K562 (cell line): ENCODE measurements around the gene POLE2. TPM values are rescaled to one million over a fixed set of nuclear protein-coding genes. Genes with fewer than 3 reads are reported as not detected.
"Not testable (repeated sequence)": the region's sequence is repeated elsewhere in the genome, so short reads cannot be mapped to it uniquely, and the experiment has no call there.

Experiments
- ATAC-seq: fragments of 200-7000 bp; cut with Tn5 transposase; 3 replicates; pipeline ENCODE4 v1.9.1; 2020; ENCODE audit warnings: moderate library complexity
- BruUV-seq: library from RNA; stranded (reverse); fragments of 400-500 nt; replicated peaks from 2 replicates; lab custom pipeline; 2021; lab: Mats Ljungman, UMichigan
- CTCF ChIA-PET: fragments of 300-600 bp; formaldehyde crosslinking; extraction: SDS; loops from one replicate; lab custom pipeline; 2021; ENCODE audit warnings: low intra/inter-chr PET ratio; lab: Yijun Ruan, JAX
- POLR2A ChIA-PET: fragments of 300-600, 350-650 bp; sonication (Branson Sonifier 250); formaldehyde crosslinking; extraction: SDS; loops from one replicate; lab custom pipeline; 2021; ENCODE audit warnings: antibody characterized with exemption, inconsistent platforms; lab: Yijun Ruan, JAX
- DNase-seq, 4 experiments: peaks; one replicate each; pipeline versions ENCODE4 v3.0.0 to v3.0.0-alpha.2; 2011 to 2018; ENCODE audit warnings: low spot score in 3 of 4, mixed read lengths in 3 of 4; ENCODE audit errors: extremely low read depth in 1 of 4
- FAIRE-seq: peaks from 2 replicates; lab custom pipeline; 2011; peaks lifted over from hg19 to GRCh38; lab: Jason Lieb, UNC
- H2AFZ ChIP-seq: 2 replicates; pipeline ENCODE4 v1.6.0; 2011; ENCODE audit warnings: low read depth, low read length, control low read depth, inconsistent platforms
- H3K27ac ChIP-seq: fragments of 200-600 bp; 3 replicates; pipeline ENCODE4 v1.8.0; 2011; ENCODE audit warnings: low read depth, mild to moderate bottlenecking, control low read depth, inconsistent platforms, low read length, moderate library complexity, mixed read lengths; ENCODE audit errors: extremely low read depth
- H3K27me3 ChIP-seq, 2 experiments: fragments of 300-600 bp in 1 of 2; 2 replicates in 1 of 2; 3 replicates in 1 of 2; pipeline versions ENCODE4 v1.6.0 to v1.8.0; 2011; ENCODE audit warnings: inconsistent platforms in 2 of 2, low read length in 2 of 2, mild to moderate bottlenecking in 1 of 2, mixed read lengths in 1 of 2, moderate library complexity in 1 of 2; ENCODE audit not compliant: control insufficient read depth in 2 of 2, insufficient read depth in 2 of 2
- H3K36me3 ChIP-seq: fragments of 300-600 bp; 3 replicates; pipeline ENCODE4 v1.8.0; 2011; ENCODE audit warnings: mild to moderate bottlenecking, low read length, inconsistent platforms; ENCODE audit not compliant: control insufficient read depth, insufficient read depth
- H3K4me1 ChIP-seq, 2 experiments: fragments of 200-600 bp in 1 of 2; replicated peaks in 1 of 2; 2 replicates in 1 of 2; 3 replicates in 1 of 2; pipeline versions ENCODE4 v1.5.1 to v1.8.0; 2011; ENCODE audit warnings: inconsistent platforms in 2 of 2, low read length in 2 of 2, mild to moderate bottlenecking in 1 of 2, mixed read lengths in 1 of 2, moderate library complexity in 1 of 2; ENCODE audit not compliant: control insufficient read depth in 2 of 2, insufficient read depth in 2 of 2
- H3K4me2 ChIP-seq: 2 replicates; pipeline ENCODE4 v1.6.1; 2011; ENCODE audit warnings: low read length, control low read depth, inconsistent platforms, mixed read lengths; ENCODE audit not compliant: insufficient read depth
- H3K4me3 ChIP-seq: fragments of 200-600 bp; sonication (generic), shearing (Covaris generic); 2 replicates; pipeline ENCODE4 v1.5.1; 2016; ENCODE audit warnings: control low read depth, inconsistent platforms
- H3K79me2 ChIP-seq: fragments of 200-600 bp; 3 replicates; pipeline ENCODE4 v1.8.0; 2011; ENCODE audit warnings: low read length, inconsistent platforms; ENCODE audit not compliant: control insufficient read depth, insufficient read depth
- H3K9ac ChIP-seq, 2 experiments: 2 replicates each; pipeline versions ENCODE4 v1.6.0 to v1.6.1; 2011; ENCODE audit warnings: low read depth in 2 of 2, low read length in 2 of 2, control low read depth in 1 of 2, inconsistent platforms in 1 of 2, mild to moderate bottlenecking in 1 of 2, mixed read lengths in 1 of 2; ENCODE audit not compliant: insufficient read depth in 1 of 2
- H3K9me1 ChIP-seq: one replicate; pipeline ENCODE4 v1.6.0; 2011; ENCODE audit warnings: inconsistent platforms, mild to moderate bottlenecking, low read length, moderate library complexity; ENCODE audit not compliant: control insufficient read depth, insufficient read depth
- H3K9me3 ChIP-seq: replicated peaks from 2 replicates; pipeline ENCODE4 v1.5.1; 2011; ENCODE audit warnings: low read depth, low read length, inconsistent platforms; ENCODE audit not compliant: control insufficient read depth, insufficient read depth
- H4K20me1 ChIP-seq: replicated peaks from 2 replicates; pipeline ENCODE4 v1.6.1; 2011; ENCODE audit warnings: low read length, inconsistent platforms, mixed read lengths; ENCODE audit not compliant: control insufficient read depth, insufficient read depth
- ELF2 ChIP-seq: fragments of 250-450 bp; sonication (Bioruptor Pico); IDR thresholded peaks from 2 replicates; pipeline ENCODE4 v1.5.0; 2021; ENCODE audit warnings: mild to moderate bottlenecking
- HSF4 ChIP-seq: fragments of 250-450 bp; sonication (Bioruptor Pico); IDR thresholded peaks from 2 replicates; pipeline ENCODE4 v2.1.2; 2022; ENCODE audit warnings: mild to moderate bottlenecking, moderate library complexity, borderline replicate concordance
- WGBS: fragments of 100-300 bp; shearing (Covaris generic); methylation state at CpG from one replicate; pipeline ENCODE4 v1.1.6; 2016; ENCODE audit warnings: low coverage, mixed read lengths; ENCODE audit not compliant: insufficient coverage; ENCODE audit errors: missing lambda C conversion rate; 5-methylcytosine and 5-hydroxymethylcytosine counted together
- in situ Hi-C: fragments of 300-500 bp; cut with MboI; formaldehyde crosslinking; loops from 4 replicates; pipeline ENCODE4 v1.15.0; 2018; ENCODE audit warnings: inconsistent platforms, mixed read lengths
- intact Hi-C: fragments of 100-400 bp; cut with micrococcal nuclease; formaldehyde crosslinking; loops from 2 replicates; pipeline ENCODE4 v1.14.2; 2022
- polyA plus RNA-seq, 8 experiments: library from polyadenylated mRNA; depleted of rRNA in 4 of 8; stranded (reverse) in 5 of 8; unstranded in 3 of 8; fragments of >200 nt; fragmentation: Nextera tagmentation in 2 of 8; fragmentation: Illumina TruSeq in 1 of 8; extraction: Ambion mirVana in 2 of 8; extraction: Trizol in 1 of 8; gene quantifications; 2 replicates each; pipeline versions ENCODE4 v1.2.1 to v1.2.3, GENCODE V29; 2011 to 2014; ENCODE audit warnings: inconsistent platforms in 1 of 8, missing spikeins in 1 of 8
- total RNA-seq, 7 experiments: library from RNA; depleted of rRNA in 6 of 7; stranded (reverse); fragments of >200 nt in 6 of 7; fragmentation: Illumina TruSeq in 2 of 7; extraction: Trizol in 2 of 7; gene quantifications; 2 replicates each; pipeline versions ENCODE4 v1.2.1 to v1.2.3, GENCODE V29; 2011 to 2021; ENCODE audit warnings: low replicate concordance in 1 of 7

POLE2 gene
- total and polyA plus RNA-seq, 9 of the 15 experiments (the other 6 are each of a cell fraction or from before 2014, with no cell fraction given), result 30.7 to 78.4 (median 55.4) TPM

DNA sequence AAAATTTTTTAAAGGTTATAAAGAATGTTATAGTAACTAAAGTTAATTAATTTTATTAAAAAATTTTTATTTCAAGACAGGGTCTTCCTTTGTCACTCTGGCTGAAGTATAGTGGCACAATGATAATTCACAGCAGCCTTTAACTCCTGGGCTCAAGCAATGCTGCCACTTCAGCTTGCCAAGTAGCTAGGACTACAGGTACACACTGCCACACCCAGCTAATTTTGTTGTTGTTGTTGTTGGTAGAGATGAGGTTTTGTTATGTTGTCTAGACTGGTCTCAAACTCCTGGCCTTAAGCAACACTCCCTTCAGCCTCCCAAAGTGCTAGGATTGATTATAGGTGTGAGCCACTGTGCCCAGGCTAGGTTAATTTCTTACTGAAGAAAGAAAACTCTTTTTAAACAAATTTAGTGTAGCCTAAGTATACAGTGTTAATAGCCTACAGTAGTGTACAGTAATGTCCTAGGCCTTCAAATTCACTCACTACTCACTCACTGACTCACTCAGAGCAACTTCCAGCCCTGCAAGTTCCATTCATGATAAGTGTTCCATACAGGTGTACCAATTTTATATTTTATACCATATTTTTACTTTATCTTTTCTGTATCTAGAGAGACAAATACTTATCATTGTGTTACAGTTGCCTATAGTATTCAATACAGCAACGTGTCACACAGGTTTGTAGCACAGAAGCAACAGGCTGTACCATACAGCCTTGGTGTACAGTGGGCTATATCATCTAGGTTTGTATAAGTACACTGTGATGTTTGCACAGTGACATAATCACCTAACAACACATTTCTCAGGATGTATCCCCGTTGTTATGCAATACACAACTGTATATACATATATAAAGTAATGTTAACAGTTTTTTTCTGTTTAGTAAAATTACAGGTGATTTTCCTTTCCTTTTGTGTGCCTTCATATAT is 28.2 kb downstream of the POLE2 start (continued):
- TF ChIP-seq HSF4 (CRISPR knock-in tag) (no peak), ELF2 (no peak)
- TF ChIP-seq, all 486 proteins: peak for 0

DNA sequence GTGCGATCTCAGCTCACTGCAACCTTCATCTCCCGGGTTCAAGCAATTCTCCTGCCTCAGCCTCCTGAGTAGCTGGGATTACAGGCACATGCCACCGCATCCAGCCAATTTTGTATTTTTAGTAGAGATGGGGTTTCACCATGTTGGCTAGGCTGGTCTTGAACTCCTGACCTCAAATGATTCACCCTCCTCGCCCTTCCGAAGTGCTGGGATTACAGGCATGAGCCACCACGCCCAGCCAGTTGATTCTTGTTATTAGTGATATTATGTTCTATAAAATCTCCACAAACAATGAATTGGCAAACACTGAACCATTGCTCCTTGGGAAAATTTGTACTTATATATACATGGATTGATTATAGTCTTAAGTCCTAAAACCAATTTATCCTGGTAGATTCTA is 30.5 kb downstream of the POLE2 start:
- POLR2A ChIA-PET, result not testable (repeated sequence)

More for the DNA sequence above, 30.5 kb downstream of the POLE2 start:
- ATAC-seq, CTCF ChIA-PET, H3K4me1 ChIP-seq, H3K4me2 ChIP-seq, H3K9me1 ChIP-seq, H2AFZ ChIP-seq, intact Hi-C loops, in situ Hi-C loops, H3K9ac ChIP-seq, DNase-seq, FAIRE-seq, BruUV-seq, H4K20me1 ChIP-seq, H3K9me3 ChIP-seq, H3K79me2 ChIP-seq, H3K27ac ChIP-seq, H3K4me3 ChIP-seq, H3K27me3 ChIP-seq: not testable (repeated sequence)
- H3K36me3 ChIP-seq, result peaks cover 45% of the 10 kb centered on the region; the same call in 2 of the 3 replicates
- WGBS, result 78% methylated on average over 4 of the region's 6 CpGs
